GM23338 (cell line): ENCODE results near the gene AKT2. TPM values are rescaled to one million over a fixed set of nuclear protein-coding genes. Genes with fewer than 3 reads are reported as not detected.

Experiments used
- ATAC-seq: fragments of 200-7000 bp; cut with Tn5 transposase; 3 replicates; pipeline ENCODE4 v1.9.1; 2020
- DNase-seq: peaks from one replicate; pipeline ENCODE4 v3.0.0-alpha.2; 2015; ENCODE audit warnings: low spot score
- H2AFZ ChIP-seq: fragments of 200-600 bp; sonication (generic); 2 replicates; pipeline ENCODE4 v1.8.0; 2016; ENCODE audit warnings: antibody characterized with exemption, mild to moderate bottlenecking, moderate library complexity
- H3F3A ChIP-seq: fragments of 200-600 bp; sonication (generic); replicated peaks from 2 replicates; pipeline ENCODE4 v1.8.0; 2017; ENCODE audit warnings: antibody characterized with exemption, mixed run types, low read depth
- H3K27ac ChIP-seq: fragments of 200-600 bp; sonication (generic); 2 replicates; pipeline ENCODE4 v1.6.1; 2016; ENCODE audit warnings: low read depth
- H3K27me3 ChIP-seq: fragments of 200-600 bp; sonication (generic); 2 replicates; pipeline ENCODE4 v1.8.0; 2016; ENCODE audit warnings: mild to moderate bottlenecking, mixed run types, moderate library complexity; ENCODE audit not compliant: insufficient read depth
- H3K36me3 ChIP-seq: fragments of 200-600 bp; sonication (generic); 2 replicates; pipeline ENCODE4 v1.8.0; 2016; ENCODE audit warnings: mild to moderate bottlenecking; ENCODE audit not compliant: insufficient read depth
- H3K4me1 ChIP-seq: fragments of 200-600 bp; sonication (generic); 2 replicates; pipeline ENCODE4 v1.8.0; 2016; ENCODE audit warnings: mild to moderate bottlenecking, moderate library complexity; ENCODE audit not compliant: insufficient read depth
- H3K4me2 ChIP-seq: fragments of 200-600 bp; sonication (generic); 2 replicates; pipeline ENCODE4 v1.7.1; 2017; ENCODE audit warnings: mixed run types
- H3K4me3 ChIP-seq: fragments of 200-600 bp; sonication (generic); 2 replicates; pipeline ENCODE4 v1.6.1; 2016; ENCODE audit warnings: mixed run types
- H3K79me2 ChIP-seq: fragments of 200-600 bp; sonication (generic); replicated peaks from 2 replicates; pipeline ENCODE4 v1.8.0; 2017; ENCODE audit warnings: mild to moderate bottlenecking; ENCODE audit not compliant: insufficient read depth
- H3K9me2 ChIP-seq: fragments of 200-600 bp; sonication (generic); 2 replicates; pipeline ENCODE4 v1.8.0; 2017; ENCODE audit not compliant: insufficient read depth
- H4K20me1 ChIP-seq: fragments of 200-600 bp; sonication (generic); replicated peaks from 2 replicates; pipeline ENCODE4 v1.8.0; 2017; ENCODE audit warnings: mild to moderate bottlenecking; ENCODE audit not compliant: insufficient read depth
- H3K27ac Mint-ChIP-seq: 2 replicates; pipeline ENCODE4 v1.8.0; 2020; ENCODE audit warnings: inconsistent platforms, mild to moderate bottlenecking, moderate library complexity, mixed read lengths
- H3K27me3 Mint-ChIP-seq: 3 replicates; pipeline ENCODE4 v1.8.0; 2022; ENCODE audit warnings: low read depth, mild to moderate bottlenecking, moderate library complexity, mixed read lengths, inconsistent platforms; ENCODE audit not compliant: insufficient read depth, poor library complexity
- H3K36me3 Mint-ChIP-seq: 3 replicates; pipeline ENCODE4 v1.8.0; 2021; ENCODE audit warnings: low read depth, mild to moderate bottlenecking, inconsistent platforms, moderate library complexity, mixed read lengths
- H3K4me1 Mint-ChIP-seq: 3 replicates; pipeline ENCODE4 v1.8.0; 2020; ENCODE audit warnings: mild to moderate bottlenecking, inconsistent platforms, mixed read lengths
- H3K4me3 Mint-ChIP-seq: 3 replicates; pipeline ENCODE4 v1.8.0; 2021; ENCODE audit warnings: moderate library complexity, mild to moderate bottlenecking, inconsistent platforms, mixed read lengths
- H3K9me3 Mint-ChIP-seq: 3 replicates; pipeline ENCODE4 v1.8.0; 2020; ENCODE audit warnings: moderate library complexity, mild to moderate bottlenecking, inconsistent platforms, mixed read lengths
- CREB1 ChIP-seq: fragments of 250-450 bp; sonication (Bioruptor Pico); IDR thresholded peaks from 2 replicates; pipeline ENCODE4 v1.5.0; 2020; ENCODE audit warnings: low read depth, mild to moderate bottlenecking, moderate library complexity
- CTCF ChIP-seq, 2 experiments: fragments of 200-600 bp in 1 of 2; sonication (generic) in 1 of 2; conservative IDR thresholded peaks; 2 replicates each; pipeline versions ENCODE4 v1.5.1 to v1.6.1; 2016 to 2017; ENCODE audit warnings: antibody characterized with exemption in 2 of 2, low read depth in 2 of 2, mild to moderate bottlenecking in 2 of 2, moderate library complexity in 1 of 2
- ETS1 ChIP-seq: IDR thresholded peaks from 2 replicates; pipeline ENCODE4 v1.6.1; 2016; ENCODE audit warnings: antibody characterized with exemption
- EZH2 ChIP-seq: fragments of 200-600 bp; sonication (generic); IDR thresholded peaks from one replicate; pipeline ENCODE4 v1.8.0; 2017; ENCODE audit warnings: antibody characterized with exemption, mild to moderate bottlenecking, low read depth; ENCODE audit not compliant: unreplicated experiment
- EZH2phosphoT487 ChIP-seq: fragments of 200-600 bp; sonication (generic); IDR thresholded peaks from one replicate; pipeline ENCODE4 v1.8.1; 2018; ENCODE audit warnings: antibody characterized with exemption; ENCODE audit not compliant: unreplicated experiment
- JUNB ChIP-seq: IDR thresholded peaks from one replicate; pipeline ENCODE4 v1.6.1; 2016; ENCODE audit warnings: antibody characterized with exemption; ENCODE audit not compliant: unreplicated experiment
- POLR2AphosphoS5 ChIP-seq: IDR thresholded peaks from 2 replicates; pipeline ENCODE4 v1.6.1; 2016; ENCODE audit warnings: antibody characterized with exemption, low read depth
- REST ChIP-seq: IDR thresholded peaks from one replicate; pipeline ENCODE4 v1.6.1; 2018; ENCODE audit warnings: antibody characterized with exemption; ENCODE audit not compliant: unreplicated experiment
- STAT1 ChIP-seq: IDR thresholded peaks from one replicate; pipeline ENCODE4 v1.6.1; 2016; ENCODE audit warnings: antibody characterized with exemption; ENCODE audit not compliant: unreplicated experiment
- ZNF114 ChIP-seq: fragments of 250-450 bp; sonication (Bioruptor Pico); IDR thresholded peaks from 2 replicates; pipeline ENCODE4 v1.5.0; 2020; ENCODE audit warnings: mild to moderate bottlenecking, moderate library complexity
- ZNF331 ChIP-seq: fragments of 250-450 bp; sonication (Bioruptor Pico); IDR thresholded peaks from 2 replicates; pipeline ENCODE4 v1.5.0; 2020; ENCODE audit warnings: low read depth, mild to moderate bottlenecking, moderate library complexity
- ZNF462 ChIP-seq: fragments of 250-450 bp; sonication (Bioruptor Pico); IDR thresholded peaks from 2 replicates; pipeline ENCODE4 v1.5.0; 2020; ENCODE audit warnings: mild to moderate bottlenecking, moderate library complexity
- polyA plus RNA-seq: library from polyadenylated mRNA; unstranded; fragments of >200 nt; fragmentation: Nextera tagmentation; extraction: Ambion mirVana; gene quantifications from 2 replicates; pipeline ENCODE4 v1.2.1, GENCODE V29; 2016
- total RNA-seq: library from RNA; depleted of rRNA; stranded (reverse); fragments of >200 nt; shearing (Covaris generic); gene quantifications from 2 replicates; pipeline ENCODE4 v1.2.3, GENCODE V29; 2014

AKT2 gene
- total and polyA plus RNA-seq, 2 experiments from 2014 or later, result 17.6 to 123 TPM

- Mint-ChIP-seq H3K9me3 (no peaks in the 10 kb centered on the region), H3K27me3 (peaks cover 28% of the 10 kb centered on the region), H3K36me3 (peaks cover 6% of the 10 kb centered on the region; the same call in 2 of the 3 replicates), H3K4me3 (no peak overlapping the region), H3K4me1 (peaks cover 14% of the 10 kb centered on the region), H3K27ac (no peak overlapping the region)
- H3F3A ChIP-seq, result 0 out of 2 replicates have a peak, but pooled peaks cover 9% of the 10 kb centered on the region
- no peak overlapping the region for H3K4me2 ChIP-seq
- H3K79me2 ChIP-seq, result no peaks in the 10 kb centered on the region
- no peaks in the 10 kb centered on the region for H3K9me2 ChIP-seq
- H3K4me3 ChIP-seq, result no peak overlapping the region
- no peak for ATAC-seq
- TF ChIP-seq EZH2 (no peak), CTCF (conservative IDR thresholded peaks at IDR 0.05; ENCODE audit: low read depth in 2 of 2) (no peak), ZNF462 (CRISPR knock-in tag) (no peak), EZH2phosphoT487 (no peak), ZNF331 (no peak), REST (no peak), STAT1 (no peak), CREB1 (CRISPR knock-in tag) (no peak), ZNF114 (CRISPR knock-in tag) (no peak), JUNB (no peak), POLR2AphosphoS5 (no peak), ETS1 (no peak)
- H3K36me3 ChIP-seq, result no peaks in the 10 kb centered on the region
- no peak overlapping the region for H3K27ac ChIP-seq
- peaks cover 11% of the 10 kb centered on the region; the same call in 1 of the 2 replicates for H3K27me3 ChIP-seq
- no peaks in the 10 kb centered on the region; the same call in 1 of the 2 replicates for H3K4me1 ChIP-seq
- H4K20me1 ChIP-seq, result 0 out of 2 replicates have a peak, but pooled peaks cover 3% of the 10 kb centered on the region
- no peak for DNase-seq
- H2AFZ ChIP-seq, result no peak overlapping the region
Observed at GRCh38 chr19:40214936-40215335, 70.2 kb downstream of the AKT2 start.
